Activated CD8-positive, alpha-beta memory T cell treated with anti-CD3 and anti-CD28 coated beads, Interleukin-2, amount 10 ng/mL, durations not matched to agents 7 days and 5 days (primary cell): ENCODE measurements around the gene TSNAXIP1. TPM values are rescaled to one million over a fixed set of nuclear protein-coding genes. Genes with fewer than 3 reads are reported as not detected.
"Not testable (repeated sequence)": the region's sequence is repeated elsewhere in the genome, so short reads cannot be mapped to it uniquely, and the experiment has no call there.

Experiments used
- ATAC-seq: fragments of 150-1000 bp; cut with Tn5 transposase; one replicate; pipeline ENCODE4 v1.10.0; 2021; ENCODE audit warnings: moderate library complexity
- CTCF ChIA-PET: fragments of 350-600 bp; sonication (Branson Sonifier 250); formaldehyde crosslinking; loops from one replicate; lab custom pipeline; 2021; ENCODE audit warnings: antibody characterized with exemption; lab: Charles Lee
- DNase-seq: peaks from one replicate; pipeline ENCODE4 v3.0.0-alpha.2; 2020
- H3K27ac Mint-ChIP-seq: one replicate; pipeline ENCODE4 v1.8.0; 2021; ENCODE audit warnings: mild to moderate bottlenecking, mixed read lengths
- H3K27me3 Mint-ChIP-seq: one replicate; pipeline ENCODE4 v1.8.0; 2021; ENCODE audit warnings: mixed read lengths
- H3K36me3 Mint-ChIP-seq: one replicate; pipeline ENCODE4 v1.8.0; 2021; ENCODE audit warnings: mild to moderate bottlenecking, mixed read lengths
- H3K4me1 Mint-ChIP-seq: one replicate; pipeline ENCODE4 v1.8.0; 2021; ENCODE audit warnings: mixed read lengths
- H3K4me3 Mint-ChIP-seq: one replicate; pipeline ENCODE4 v1.8.0; 2021; ENCODE audit warnings: mild to moderate bottlenecking, moderate library complexity, mixed read lengths
- H3K9me3 Mint-ChIP-seq: one replicate; pipeline ENCODE4 v1.8.0; 2022; ENCODE audit warnings: low read depth, mixed read lengths
- total RNA-seq, 2 experiments: library from RNA; stranded (reverse); gene quantifications; one replicate each; pipeline ENCODE4 v1.2.3, GENCODE V29; 2021

Gene TSNAXIP1
- total RNA-seq, 2 experiments from 2014 or later = 0.12 to 0.45 TPM

GRCh38 chr16:67825906-67826305, 19.2 kb downstream of the TSNAXIP1 start:
- Mint-ChIP-seq H3K36me3 (peaks cover 6% of the 10 kb centered on the region), H3K9me3 (no peaks in the 10 kb centered on the region), H3K27me3 (no peaks in the 10 kb centered on the region), H3K4me1 (no peaks in the 10 kb centered on the region), H3K4me3 (no peak overlapping the region), H3K27ac (no peak overlapping the region)
- CTCF ChIA-PET = interaction anchor here (3.4 kb wide), 1 partner anchor 9 kb away, joined by 27 read pairs; no protein-coding TSS in a partner anchor
- ATAC-seq (no peak), DNase-seq (no peak)

- H3K9me3 Mint-ChIP-seq = no peaks in the 10 kb centered on the region
- peaks cover 9% of the 10 kb centered on the region for H3K36me3 Mint-ChIP-seq
- peaks cover 10% of the 10 kb centered on the region for H3K4me1 Mint-ChIP-seq
- ATAC-seq = no peak
- no peak overlapping the region for H3K27ac Mint-ChIP-seq
- no peak for DNase-seq
- CTCF ChIA-PET = interaction anchor here (1.0 to 2.9 kb wide), 3 partner anchors 12 to 27 kb away, joined by 3 to 20 read pairs (median 3); no protein-coding TSS in a partner anchor
- H3K4me3 Mint-ChIP-seq = no peak overlapping the region
- H3K27me3 Mint-ChIP-seq = no peaks in the 10 kb centered on the region
Observed at GRCh38 chr16:67828651-67829050, 22.0 kb downstream of the TSNAXIP1 start.

GRCh38 chr16:67833030-67833414, 26.3 kb downstream of the TSNAXIP1 start:
- Mint-ChIP-seq H3K27ac (peak overlapping the region; percentile 81), H3K4me3 (peak overlapping the region; percentile 83), H3K4me1 (peaks cover 12% of the 10 kb centered on the region), H3K36me3 (peaks cover 9% of the 10 kb centered on the region), H3K27me3 (no peaks in the 10 kb centered on the region), H3K9me3 (no peaks in the 10 kb centered on the region)
- CTCF ChIA-PET = interaction anchor here (0.6 to 7.2 kb wide), 11 partner anchors 11 to 312 kb away, joined by 3 to 73 read pairs (median 5); partner anchors contain the start of gene EDC4
- ATAC-seq (no peak), DNase-seq (no peak)

- Mint-ChIP-seq H3K27me3 (no peaks in the 10 kb centered on the region), H3K4me3 (peak overlapping the region; percentile 83), H3K36me3 (peaks cover 9% of the 10 kb centered on the region), H3K4me1 (peaks cover 12% of the 10 kb centered on the region), H3K9me3 (no peaks in the 10 kb centered on the region), H3K27ac (peak overlapping the region; percentile 81)
- DNase-seq (peak; percentile 97), ATAC-seq (peak; percentile 99)
- CTCF ChIA-PET = interaction anchor here (0.6 to 7.2 kb wide), 14 partner anchors 11 to 312 kb away, joined by 3 to 73 read pairs (median 4); partner anchors contain the start of genes EDC4, RANBP10 and TSNAXIP1
Observed at GRCh38 chr16:67833415-67834241, 26.9 kb downstream of the TSNAXIP1 start.

GRCh38 chr16:67834242-67834614, 27.5 kb downstream of the TSNAXIP1 start:
- Mint-ChIP-seq H3K27ac (peak overlapping the region; percentile 81), H3K27me3 (no peaks in the 10 kb centered on the region)

GRCh38 chr16:67837190-67837589, 30.5 kb downstream of the TSNAXIP1 start:
- ATAC-seq, H3K4me3 Mint-ChIP-seq, H3K9me3 Mint-ChIP-seq, H3K27me3 Mint-ChIP-seq, H3K36me3 Mint-ChIP-seq, H3K27ac Mint-ChIP-seq, DNase-seq: not testable (repeated sequence)
- peaks cover 17% of the 10 kb centered on the region for H3K4me1 Mint-ChIP-seq
- CTCF ChIA-PET = interaction anchor here (7.2 kb wide), 1 partner anchor 21 kb away, joined by 73 read pairs; no protein-coding TSS in a partner anchor

More at GRCh38 chr16:67834242-67834614, 27.5 kb downstream of the TSNAXIP1 start:
- Mint-ChIP-seq H3K4me3 (peak overlapping the region; percentile 83), H3K9me3 (no peaks in the 10 kb centered on the region), H3K4me1 (peaks cover 12% of the 10 kb centered on the region), H3K36me3 (peaks cover 9% of the 10 kb centered on the region)
- CTCF ChIA-PET = interaction anchor here (0.6 to 7.2 kb wide), 12 partner anchors 10 to 313 kb away, joined by 3 to 73 read pairs (median 6); partner anchors contain the start of genes EDC4, RANBP10 and TSNAXIP1
- no peak for DNase-seq
- no peak for ATAC-seq

DNA sequence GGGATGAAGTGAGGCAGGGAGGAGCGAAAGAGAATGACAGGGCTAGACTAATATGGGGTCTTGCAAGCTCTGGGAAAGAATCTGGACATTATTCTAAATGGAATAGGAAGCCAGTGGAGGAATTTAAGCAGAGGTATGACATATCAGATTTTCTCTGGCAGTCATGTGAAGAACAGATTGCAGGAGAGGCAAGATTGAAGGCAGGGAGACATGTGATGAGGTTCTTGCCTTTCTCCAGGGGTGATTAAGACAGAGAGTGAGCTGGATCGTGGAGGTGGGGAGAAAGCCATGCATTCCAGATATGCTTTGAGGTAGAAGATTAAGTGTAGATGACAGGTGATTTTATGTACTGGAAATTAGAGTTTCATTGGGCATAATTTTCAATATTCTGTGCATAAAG, 31.1 kb downstream of the TSNAXIP1 start:
- H3K27me3 Mint-ChIP-seq = no peaks in the 10 kb centered on the region
- H3K4me1 Mint-ChIP-seq = peaks cover 11% of the 10 kb centered on the region
- no peaks in the 10 kb centered on the region for H3K9me3 Mint-ChIP-seq
- H3K27ac Mint-ChIP-seq = no peak overlapping the region
- ATAC-seq (no peak), DNase-seq (no peak)
- H3K4me3 Mint-ChIP-seq = no peak overlapping the region
- CTCF ChIA-PET = interaction anchor here (7.2 kb wide), 1 partner anchor 22 kb away, joined by 73 read pairs; no protein-coding TSS in a partner anchor
- H3K36me3 Mint-ChIP-seq = no peaks in the 10 kb centered on the region

GRCh38 chr16:67841198-67841815, 34.6 kb downstream of the TSNAXIP1 start:
- H3K27me3 Mint-ChIP-seq = no peaks in the 10 kb centered on the region
- H3K27ac Mint-ChIP-seq = peak overlapping the region; percentile 98
- H3K36me3 Mint-ChIP-seq = peaks cover 5% of the 10 kb centered on the region
- CTCF ChIA-PET = interaction anchor here (0.7 to 1.8 kb wide), 4 partner anchors 25 to 939 kb away, joined by 3 to 9 read pairs (median 4); no protein-coding TSS in a partner anchor
- no peaks in the 10 kb centered on the region for H3K9me3 Mint-ChIP-seq
- peak overlapping the region; percentile 91 for H3K4me3 Mint-ChIP-seq
- ATAC-seq = no peak
- DNase-seq = no peak
- peaks cover 37% of the 10 kb centered on the region for H3K4me1 Mint-ChIP-seq

DNA sequence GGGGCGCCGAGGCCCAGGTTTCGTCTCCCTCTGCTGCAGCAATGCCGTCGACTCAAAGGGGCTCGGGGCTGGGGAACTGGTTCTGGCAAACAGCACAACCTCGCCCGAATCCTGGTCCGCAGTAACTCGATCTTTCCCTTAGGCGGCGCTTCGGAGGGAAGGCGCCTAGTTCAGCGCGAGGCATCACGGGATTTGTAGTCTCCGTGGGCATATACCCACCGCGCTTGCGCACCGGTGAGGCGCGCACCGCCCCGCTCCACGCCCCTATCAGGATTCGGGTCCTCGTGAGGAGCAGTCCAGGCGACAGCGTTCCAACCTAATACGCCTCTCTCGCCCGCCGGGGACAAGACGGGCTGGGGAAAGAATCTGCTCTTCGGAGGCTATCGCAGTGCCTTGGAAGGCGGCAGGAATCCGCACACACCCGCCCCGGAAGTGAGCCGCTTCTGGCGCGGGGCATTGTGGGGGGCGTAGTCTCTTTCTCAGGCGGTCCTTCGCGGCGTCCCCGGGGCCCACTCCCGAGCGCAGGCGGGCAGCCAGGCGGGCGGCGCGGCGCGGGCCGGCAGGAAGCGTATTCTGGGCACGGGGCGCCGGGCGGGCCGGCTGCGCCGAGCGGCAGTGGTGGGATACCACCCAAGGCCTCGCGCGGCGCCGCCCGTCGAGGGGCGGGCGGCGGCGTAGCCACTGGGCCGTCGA, 35.3 kb downstream of the TSNAXIP1 start, which contains the start of gene THAP11:
TSS of gene THAP11 (plus strand) at position 505 of the 693 bp plus-strand sequence. CDS start 235 bp downstream, outside the sequence.
- H3K27me3 Mint-ChIP-seq = no peaks in the 10 kb centered on the region

GRCh38 chr16:67842509-67843342, 36.0 kb downstream of the TSNAXIP1 start:
- H3K36me3 Mint-ChIP-seq = peaks cover 5% of the 10 kb centered on the region
- H3K27me3 Mint-ChIP-seq = no peaks in the 10 kb centered on the region
- peak overlapping the region; percentile 96 for H3K27ac Mint-ChIP-seq
- DNase-seq = peak; percentile 80
- ATAC-seq = peak; percentile 34
- no peaks in the 10 kb centered on the region for H3K9me3 Mint-ChIP-seq
- CTCF ChIA-PET = interaction anchor here (0.9 to 4.5 kb wide), 7 partner anchors 9 to 347 kb away, joined by 3 to 38 read pairs (median 3); partner anchors contain the start of genes RANBP10 and TSNAXIP1
- H3K4me1 Mint-ChIP-seq = peaks cover 40% of the 10 kb centered on the region
- peak overlapping the region; percentile 95 for H3K4me3 Mint-ChIP-seq

More for the DNA sequence above, 35.3 kb downstream of the TSNAXIP1 start, which contains the start of gene THAP11:
- peak within 1 kb of the TSS; percentile 95 for H3K4me3 Mint-ChIP-seq
- H3K36me3 Mint-ChIP-seq = peaks cover 5% of the 10 kb centered on the region
- no peaks in the 10 kb centered on the region for H3K9me3 Mint-ChIP-seq
- ATAC-seq (peak; percentile 62), DNase-seq (peak; percentile 97)
- peaks cover 37% of the 10 kb centered on the region for H3K4me1 Mint-ChIP-seq
- CTCF ChIA-PET = interaction anchor here (1.1 to 1.8 kb wide), 3 partner anchors 25 to 321 kb away, joined by 3 to 9 read pairs (median 5); no protein-coding TSS in a partner anchor
- peak within 1 kb of the TSS; percentile 98 for H3K27ac Mint-ChIP-seq

DNA sequence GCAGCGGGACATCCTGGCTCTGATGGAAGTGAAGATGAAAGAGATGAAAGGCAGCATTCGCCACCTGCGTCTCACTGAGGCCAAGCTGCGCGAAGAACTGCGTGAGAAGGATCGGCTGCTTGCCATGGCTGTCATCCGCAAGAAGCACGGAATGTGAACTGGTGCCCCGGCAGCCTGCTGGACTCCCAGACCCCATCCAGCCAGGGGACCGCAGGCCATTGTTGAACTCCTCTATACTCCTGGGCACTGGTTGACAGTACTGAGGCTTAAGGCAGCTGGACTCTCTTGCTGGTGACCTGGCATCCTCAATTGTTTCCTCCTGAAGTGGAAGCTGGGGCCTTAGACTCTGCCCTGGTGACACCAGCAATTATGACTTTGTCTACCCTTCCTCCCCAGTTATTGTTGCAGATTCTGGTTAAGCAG, 36.7 kb downstream of the TSNAXIP1 start:
- peaks cover 5% of the 10 kb centered on the region for H3K36me3 Mint-ChIP-seq
- H3K9me3 Mint-ChIP-seq = no peaks in the 10 kb centered on the region
- DNase-seq (no peak), ATAC-seq (no peak)
- CTCF ChIA-PET = interaction anchor here (0.9 to 4.5 kb wide), 7 partner anchors 10 to 347 kb away, joined by 3 to 38 read pairs (median 3); partner anchors contain the start of genes RANBP10 and TSNAXIP1
- no peaks in the 10 kb centered on the region for H3K27me3 Mint-ChIP-seq
- H3K4me3 Mint-ChIP-seq = peak overlapping the region; percentile 95
- H3K27ac Mint-ChIP-seq = peak overlapping the region; percentile 96
- H3K4me1 Mint-ChIP-seq = peaks cover 47% of the 10 kb centered on the region
